HG02642 (cell line): ENCODE results near the gene UST.
A peak's percentile ranks its signal among the peaks of the same experiment; 100 is the strongest.
"Not testable (repeated sequence)": the region's sequence is repeated elsewhere in the genome, so short reads cannot be mapped to it uniquely, and the experiment has no call there.

Experiments used
- ATAC-seq: cut with Tn5 transposase; IDR thresholded peaks from one replicate; pipeline ENCODE4 v1.9.1; 2021; ENCODE audit warnings: mild to moderate bottlenecking; ENCODE audit not compliant: unreplicated experiment, poor library complexity

Gene UST

DNA sequence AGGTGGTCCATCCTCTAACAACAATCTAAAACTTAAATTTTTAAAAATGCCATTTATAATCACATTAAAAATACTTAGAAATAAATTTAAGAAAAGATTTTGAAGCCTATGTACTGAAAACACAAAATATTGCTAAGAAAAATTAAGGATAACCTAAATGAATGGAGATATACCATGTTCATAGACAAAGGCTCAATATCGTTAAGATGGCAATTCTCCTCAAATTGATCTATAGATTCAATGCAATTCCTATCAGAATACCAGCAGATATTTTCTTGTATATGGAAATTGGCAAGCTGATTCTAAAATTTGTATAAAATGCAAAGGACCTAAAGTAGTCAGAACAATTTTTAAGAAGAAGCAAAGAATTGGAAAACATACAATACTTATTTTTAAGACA is 19.7 kb upstream of the UST start:
- no peak for ATAC-seq

GRCh38 chr6:148735989-148736388 is 10.8 kb upstream of the UST start:
- no peak for ATAC-seq

- no peak for ATAC-seq
Observed at GRCh38 chr6:148736774-148737412, 9.9 kb upstream of the UST start.

DNA sequence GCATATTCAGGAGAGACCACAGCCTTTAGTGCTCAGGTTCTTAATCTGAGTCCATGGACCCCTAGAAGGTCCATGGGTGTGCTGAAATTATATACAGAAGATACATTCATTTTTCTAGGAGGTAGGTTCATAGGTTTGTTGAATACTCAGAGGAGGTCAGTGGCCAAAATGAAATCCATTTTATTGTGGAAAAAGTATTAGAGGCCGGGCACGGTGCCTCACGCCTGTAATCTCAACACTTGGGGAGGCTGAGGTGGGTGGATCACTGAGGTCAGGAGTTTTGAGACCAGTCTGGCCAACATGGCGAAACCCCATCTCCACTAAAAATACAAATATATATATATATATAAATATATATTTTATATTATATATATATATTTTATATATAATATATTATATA is 9.0 kb upstream of the UST start:
- no peak for ATAC-seq

DNA sequence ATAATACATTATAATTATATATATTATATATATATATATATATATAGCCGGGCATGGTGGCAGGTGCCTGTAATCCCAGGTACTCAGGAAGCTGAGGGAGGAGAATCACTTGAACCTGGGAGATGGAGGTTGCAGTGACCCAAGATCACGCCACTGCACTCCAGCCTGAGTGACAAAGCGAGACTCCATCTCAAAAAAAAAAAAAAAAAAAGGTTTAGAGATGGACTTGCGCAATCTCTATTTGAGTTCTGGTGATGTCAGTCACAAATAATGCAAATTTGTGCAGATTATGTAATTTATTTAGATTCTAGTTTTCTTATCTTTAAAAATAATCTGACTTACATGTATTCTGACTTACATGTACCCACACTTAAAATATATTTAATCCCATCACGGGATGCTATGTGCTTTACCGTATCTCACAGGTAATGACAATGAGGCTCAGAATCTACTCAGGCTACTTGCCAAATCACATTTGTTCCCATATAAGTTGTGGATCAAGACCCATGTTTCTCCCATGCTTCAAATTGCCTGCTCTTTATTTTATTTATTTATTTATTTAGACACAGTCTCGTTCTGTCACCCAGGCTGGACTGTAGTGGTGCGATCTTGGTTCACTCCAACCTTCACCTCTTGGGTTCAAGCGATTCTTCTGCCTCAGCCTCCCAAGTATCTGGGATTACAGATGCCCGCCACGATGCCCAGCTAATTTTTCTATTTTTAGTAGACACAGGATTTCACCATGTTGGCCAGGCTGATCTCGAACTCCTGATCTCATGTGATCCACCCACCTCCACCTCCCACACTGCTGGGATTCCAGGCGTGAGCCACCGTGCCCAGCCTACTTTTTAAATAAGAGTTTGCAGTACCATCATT is 7.6 kb upstream of the UST start:
- ATAC-seq: no peak

GRCh38 chr6:148739822-148740128 is 7.1 kb upstream of the UST start:
- ATAC-seq: no peak

- no peak for ATAC-seq
Observed at GRCh38 chr6:148743476-148743875, 3.4 kb upstream of the UST start.

DNA sequence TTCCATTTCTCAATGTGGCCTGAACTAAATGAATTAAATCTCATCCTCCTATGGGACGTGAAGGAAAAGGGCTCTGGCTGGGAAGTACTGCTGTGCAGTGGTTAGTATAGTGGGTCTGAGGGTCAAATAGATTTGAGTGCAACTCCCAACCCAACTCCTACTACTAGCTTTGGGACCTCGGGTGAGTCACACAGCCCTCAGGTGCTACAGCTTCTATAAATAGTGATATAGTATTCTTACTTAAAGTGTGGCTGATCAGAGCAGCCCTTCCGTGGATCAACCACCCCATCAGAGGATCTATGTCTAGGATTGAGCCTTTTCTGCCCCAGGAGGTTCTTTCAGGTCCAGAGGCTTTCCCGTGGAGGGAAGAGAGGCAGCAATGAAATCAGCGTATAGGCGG is 904 bp upstream of the UST start:
- no peak for ATAC-seq

DNA sequence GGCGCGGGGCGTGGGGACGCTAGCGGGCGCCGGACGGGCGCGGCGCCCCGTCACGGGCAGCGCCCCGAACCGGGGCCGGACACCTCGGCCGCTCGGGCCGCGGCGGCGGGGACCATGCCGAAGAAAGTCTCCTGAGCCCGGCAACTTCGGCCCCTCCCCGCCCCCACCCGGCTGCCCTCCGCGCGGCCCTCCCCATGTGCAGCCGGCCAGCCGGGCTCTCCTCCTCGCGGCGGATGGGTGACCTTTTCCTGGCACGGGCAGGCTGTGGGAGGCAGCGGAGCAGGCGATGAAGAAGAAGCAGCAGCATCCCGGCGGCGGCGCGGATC is 278 bp downstream of the UST start:
- peak; percentile 27 for ATAC-seq

DNA sequence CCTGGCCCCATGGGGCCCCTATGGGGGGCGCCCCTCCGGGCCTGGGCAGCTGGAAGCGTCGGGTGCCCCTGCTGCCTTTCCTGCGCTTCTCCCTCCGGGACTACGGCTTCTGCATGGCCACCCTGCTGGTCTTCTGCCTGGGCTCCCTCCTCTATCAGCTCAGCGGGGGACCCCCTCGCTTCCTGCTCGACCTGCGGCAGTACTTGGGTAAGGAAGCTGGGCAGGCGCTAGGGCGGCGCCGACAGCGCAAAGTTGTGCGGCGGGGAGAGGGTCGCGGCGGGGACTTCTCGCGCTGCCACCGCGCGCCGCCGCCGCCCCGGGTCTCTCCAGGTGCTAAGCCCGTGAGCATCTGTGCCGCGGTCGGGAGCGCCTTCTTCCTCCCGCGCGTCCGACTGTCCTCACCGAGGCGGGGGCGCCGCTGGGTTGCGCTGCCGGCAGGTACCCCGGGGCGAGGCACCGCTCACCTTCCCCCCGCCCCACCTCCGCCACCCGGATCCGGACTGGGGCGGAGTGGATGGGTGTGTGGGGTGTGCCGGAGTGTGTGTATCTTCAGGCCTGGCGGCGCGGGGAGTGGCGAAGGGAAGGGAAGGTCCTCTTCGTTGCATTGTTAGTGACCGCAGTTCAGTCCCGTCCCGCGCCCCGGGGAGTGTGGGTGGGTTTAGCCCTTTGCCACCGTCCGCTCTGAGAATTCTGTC is 788 bp downstream of the UST start:
- ATAC-seq: peak; percentile 30

DNA sequence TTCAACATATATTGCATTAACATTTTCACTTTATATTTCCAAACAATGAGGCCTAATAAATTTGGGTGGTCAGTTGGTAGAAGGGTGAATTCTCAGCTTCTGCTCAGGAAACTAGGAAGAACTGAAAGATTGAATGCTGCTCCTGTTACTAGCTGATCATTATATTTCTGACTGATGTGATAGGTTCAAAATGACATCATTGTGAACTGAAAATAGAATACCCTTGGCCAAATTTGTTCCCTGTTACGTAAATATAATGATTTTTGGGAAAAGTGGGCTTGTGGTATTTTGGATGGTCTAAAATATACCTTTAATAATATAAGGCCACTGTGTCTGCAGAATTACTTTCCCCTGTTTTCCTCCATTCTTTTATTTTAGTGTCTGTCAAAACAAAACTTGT is 2.8 kb downstream of the UST start:
- ATAC-seq: no peak

DNA sequence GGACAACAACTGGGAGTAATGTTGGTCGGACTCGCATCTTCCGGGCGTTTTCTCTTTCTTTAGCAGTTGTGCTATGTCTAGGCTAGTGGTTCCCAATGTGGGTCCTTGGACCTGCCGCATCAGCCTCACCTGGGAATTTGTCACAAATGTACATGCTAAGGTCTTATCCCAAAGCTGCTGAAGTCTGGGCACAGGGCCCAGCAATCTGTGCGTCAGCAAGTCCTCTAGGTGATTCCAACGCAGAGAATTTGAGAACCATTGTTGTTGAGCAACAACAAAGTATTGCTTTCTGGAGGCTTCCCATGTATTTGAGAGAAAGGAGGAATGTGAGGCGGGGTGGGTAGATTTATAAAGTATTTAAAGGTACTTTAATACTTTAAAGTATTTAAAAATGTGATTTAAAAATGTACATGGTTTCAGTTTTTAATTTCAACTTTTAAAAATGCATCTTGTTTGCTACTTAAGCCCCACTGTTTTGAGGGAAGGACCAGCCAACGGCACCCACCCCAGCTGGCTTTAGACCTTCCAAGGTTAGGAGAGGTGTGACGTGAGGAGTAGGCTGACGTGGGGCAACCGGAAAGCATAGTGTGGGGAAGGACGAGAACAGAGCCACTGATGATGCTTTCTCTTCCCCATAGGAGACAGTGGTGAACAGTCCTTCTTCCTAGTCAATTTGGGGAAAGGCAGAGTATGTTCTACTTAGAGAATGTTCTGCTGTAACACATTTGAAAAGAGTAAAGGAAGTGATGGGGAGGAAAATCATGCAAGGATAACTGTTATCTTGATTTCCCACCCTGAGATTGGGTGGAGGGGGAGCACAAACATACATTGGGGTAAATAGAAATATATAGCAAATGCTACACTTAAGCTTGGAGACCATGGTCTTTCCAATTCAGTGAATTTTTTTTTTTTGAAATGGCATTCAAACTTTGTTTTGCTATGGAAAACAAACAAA is 4.3 kb downstream of the UST start:
- ATAC-seq: no peak

DNA sequence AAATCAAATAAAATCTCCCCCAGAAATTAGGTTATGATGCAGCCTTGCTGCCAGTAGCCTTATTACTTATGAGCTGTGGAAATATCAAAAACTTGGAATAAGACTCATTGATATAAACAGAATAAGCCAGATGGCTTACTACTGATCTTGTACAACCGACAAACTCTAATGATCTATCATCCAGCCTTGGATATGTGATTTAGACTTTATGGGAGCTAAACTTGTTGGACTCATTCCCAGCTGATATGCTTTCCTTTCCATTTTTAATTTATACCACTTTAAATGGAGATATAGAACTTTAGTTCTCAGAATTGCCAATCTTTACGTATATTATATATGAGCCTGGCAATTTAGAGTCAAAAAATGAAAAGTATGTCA is 5.0 kb downstream of the UST start:
- no peak for ATAC-seq

DNA sequence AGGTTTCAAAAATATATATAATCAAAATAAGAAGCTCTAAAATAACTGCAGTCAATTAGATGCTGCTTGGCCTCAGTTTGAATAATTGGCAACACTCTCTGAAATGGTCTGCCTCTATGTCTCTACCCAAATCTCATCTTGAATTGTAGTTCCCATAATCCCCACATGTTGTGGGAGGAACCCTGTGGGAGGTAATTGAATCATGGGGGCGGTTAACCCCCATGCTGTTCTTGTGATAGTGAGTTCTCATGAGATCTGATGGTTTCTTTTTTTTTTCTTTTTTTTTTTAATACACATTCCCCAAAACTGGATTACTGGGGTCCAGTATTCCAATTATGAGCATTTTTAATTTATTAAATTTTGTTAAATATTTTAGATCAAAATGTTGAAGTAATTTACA is 8.5 kb downstream of the UST start:
- ATAC-seq: not testable (repeated sequence)

DNA sequence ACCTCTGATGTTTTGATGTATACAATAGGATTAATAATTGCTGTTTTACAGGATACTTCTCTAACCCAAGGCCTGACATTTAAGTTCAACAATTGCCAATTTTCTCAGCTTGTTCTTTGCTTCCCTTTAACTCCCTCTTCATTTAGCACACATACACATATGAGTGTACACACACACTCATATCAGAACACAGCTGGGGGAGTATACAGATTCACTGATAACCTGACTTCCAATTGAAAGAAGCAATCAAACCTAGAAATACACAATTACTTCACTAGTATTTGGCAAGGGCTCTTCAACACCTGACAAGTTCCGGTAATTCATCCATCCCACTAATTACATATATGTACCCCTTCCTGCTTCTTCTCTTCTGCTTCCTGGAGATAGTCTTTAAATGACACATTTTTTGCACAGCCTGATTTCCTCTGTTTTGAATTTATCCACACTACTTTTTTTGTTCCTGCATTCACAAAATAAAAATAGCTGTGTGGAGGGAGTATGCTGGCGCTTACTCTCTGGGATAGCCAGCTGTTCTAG is 11.2 kb downstream of the UST start:
- no peak for ATAC-seq

DNA sequence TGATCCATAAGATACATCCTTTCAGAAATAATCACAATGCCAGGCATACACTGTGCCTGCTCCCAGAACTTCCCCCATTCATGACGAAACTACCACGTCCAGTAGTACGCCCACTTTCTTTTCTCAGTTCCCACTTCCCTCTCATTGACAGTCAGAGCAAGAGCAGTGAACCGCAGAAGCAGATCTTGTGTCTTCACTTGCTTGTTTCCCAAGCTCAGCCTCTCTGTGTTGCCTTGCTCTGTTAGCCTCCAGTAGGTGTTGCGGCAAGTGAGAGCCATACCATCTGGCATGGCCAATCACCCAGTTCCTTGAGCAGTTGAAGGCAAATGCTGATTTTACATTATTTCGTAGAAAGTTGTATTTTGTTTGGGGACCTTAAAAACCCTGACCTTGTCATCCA is 11.7 kb downstream of the UST start:
- peak; percentile 83 for ATAC-seq

- no peak for ATAC-seq
Observed at GRCh38 chr6:148760258-148760534, 13.4 kb downstream of the UST start.

- ATAC-seq: peak; percentile 38
Observed at GRCh38 chr6:148760568-148761526, 14.0 kb downstream of the UST start.

DNA sequence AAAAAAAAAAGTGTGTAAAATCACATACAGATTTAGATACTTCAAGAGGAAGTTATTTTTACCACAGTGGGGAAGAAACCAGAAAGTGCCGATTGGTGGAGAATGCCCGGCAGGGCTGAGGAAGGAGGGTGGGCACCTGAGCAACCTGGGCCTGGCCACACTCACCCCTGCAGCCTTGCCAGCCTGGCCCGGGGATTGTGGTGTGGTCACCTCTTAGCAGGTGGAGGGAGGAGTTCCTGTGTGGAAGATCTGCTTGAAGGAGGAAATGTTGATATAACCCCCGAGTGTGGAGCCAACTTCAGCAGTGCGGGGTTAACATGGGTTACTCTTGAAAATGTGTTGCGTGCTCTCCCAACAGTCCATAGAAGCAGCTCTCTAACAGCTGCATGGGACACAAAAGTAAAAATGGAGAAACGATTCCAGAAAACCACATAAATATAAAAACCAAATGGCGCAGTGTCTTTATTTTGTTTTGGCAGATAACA is 14.7 kb downstream of the UST start:
- ATAC-seq: no peak
